Testis (tissue), 3 donors: ENCODE data around the gene HSD17B8. TPM values are rescaled to one million over a fixed set of nuclear protein-coding genes. Genes with fewer than 3 reads are reported as not detected.

Experiments
- DNase-seq: peaks from one replicate; pipeline ENCODE4 v3.0.0-alpha.2; 2019
- H3K27ac ChIP-seq, 2 donors: fragments of 200-600 bp; sonication (generic); one replicate each; pipeline ENCODE4 v1.5.1; 2019
- H3K27me3 ChIP-seq: fragments of 200-600 bp; sonication (generic); one replicate; pipeline ENCODE4 v1.5.1; 2019
- H3K36me3 ChIP-seq: fragments of 200-600 bp; sonication (generic); one replicate; pipeline ENCODE4 v1.5.1; 2017; ENCODE audit warnings: low read depth; ENCODE audit errors: missing control alignments
- H3K4me1 ChIP-seq: fragments of 200-600 bp; sonication (generic); one replicate; pipeline ENCODE4 v1.5.1; 2019
- H3K4me3 ChIP-seq, 2 donors: fragments of 200-600 bp; sonication (generic); one replicate each; pipeline ENCODE4 v1.5.1; 2017 to 2019
- H3K9me3 ChIP-seq: fragments of 200-600 bp; sonication (generic); one replicate; pipeline ENCODE4 v1.5.1; 2017
- CTCF ChIP-seq, 3 experiments: fragments of 450-650 bp in 2 of 3; fragments of 200-600 bp in 1 of 3; sonication (generic) in 1 of 3; IDR thresholded peaks; one replicate each; pipeline ENCODE4 v1.5.1; 2016 to 2019; ENCODE audit warnings: antibody characterized with exemption in 3 of 3, mild to moderate bottlenecking in 2 of 3, moderate library complexity in 1 of 3
- POLR2A ChIP-seq: fragments of 450-650 bp; IDR thresholded peaks from one replicate; pipeline ENCODE4 v1.6.1; 2017; ENCODE audit warnings: antibody characterized with exemption, mild to moderate bottlenecking, moderate library complexity
- WGBS, 2 donors: methylation state at CpG; one replicate each; pipeline ENCODE4 v1.1.5; 2018; 5-methylcytosine and 5-hydroxymethylcytosine counted together
- intact Hi-C: fragments of 100-400 bp; cut with DNase I; formaldehyde crosslinking; loops from one replicate; pipeline ENCODE4 v1.15.1; 2023; ENCODE audit warnings: low total_unique reads
- polyA plus RNA-seq: library from polyadenylated mRNA; stranded (reverse); fragments of 350-450 nt; fragmentation: Illumina TruSeq; extraction: RNeasy Lipid Tissue Mini Kit (QIAGEN cat#74804); gene quantifications from one replicate; pipeline ENCODE4 v1.2.3, GENCODE V29; 2014; ENCODE audit warnings: low read depth, low replicate concordance; ENCODE audit not compliant: insufficient read depth
- total RNA-seq, 2 donors: library from RNA; depleted of rRNA; stranded (reverse); fragments of >200 nt; gene quantifications; one replicate each; pipeline ENCODE4 v1.2.3, GENCODE V29; 2016

Gene HSD17B8
- total and polyA plus RNA-seq, 3 donors from 2014 or later = 11.2 to 26.3 (median 25.4) TPM

- Histone ChIP-seq H3K4me3 (peak overlapping the region; percentile 68 to 72), H3K27me3 (no peaks in the 10 kb centered on the region), H3K9me3 (no peaks in the 10 kb centered on the region), H3K36me3 (no peaks in the 10 kb centered on the region), H3K27ac (peak overlapping the region; percentile 94 to 98), H3K4me1 (peaks cover 21% of the 10 kb centered on the region)
- DNase-seq = peak; percentile 99
- 0 to 1% methylated on average over 48 to 58 of the region's 58 CpGs for WGBS, 2 donors
- TF ChIP-seq POLR2A = no peak
- TF ChIP-seq CTCF (IDR thresholded peaks at IDR 0.05) = peak in 1 of 3 experiments; percentile 14
- intact Hi-C loops = no loop called here
These were observed 44.7 kb downstream of the HSD17B8 start for GRCh38 chr6:33248932-33249731.

- TF ChIP-seq CTCF (IDR thresholded peaks at IDR 0.05) (no peak), POLR2A (no peak)
- Histone ChIP-seq H3K9me3 (no peaks in the 10 kb centered on the region), H3K27me3 (no peaks in the 10 kb centered on the region), H3K36me3 (no peaks in the 10 kb centered on the region), H3K4me3 (peak overlapping the region; percentile 68 to 72), H3K4me1 (peaks cover 21% of the 10 kb centered on the region), H3K27ac (peak overlapping the region; percentile 94 to 98)
- WGBS, 2 donors = 6 to 19% methylated on average over 5 to 15 of the region's 15 CpGs
- no peak for DNase-seq
- intact Hi-C loops = no loop called here
These were observed 45.5 kb downstream of the HSD17B8 start for GRCh38 chr6:33249732-33250630.

- intact Hi-C loops = no loop called here
- 92 to 93% methylated on average over 13 of the region's 13 CpGs for WGBS, 2 donors
- Histone ChIP-seq H3K27me3 (no peaks in the 10 kb centered on the region), H3K4me1 (peaks cover 21% of the 10 kb centered on the region), H3K4me3 (no peak overlapping the region), H3K36me3 (no peaks in the 10 kb centered on the region), H3K27ac (peak overlapping the region in 1 of 2 donors; percentile 98), H3K9me3 (no peaks in the 10 kb centered on the region)
- DNase-seq = no peak
- TF ChIP-seq POLR2A (no peak), CTCF (IDR thresholded peaks at IDR 0.05) (no peak)
These were observed 46.3 kb downstream of the HSD17B8 start for GRCh38 chr6:33250731-33251130.

- no peaks in the 10 kb centered on the region for H3K9me3 ChIP-seq
- H3K36me3 ChIP-seq = no peaks in the 10 kb centered on the region
- 87 to 92% methylated on average over 6 of the region's 6 CpGs for WGBS, 2 donors
- H3K4me1 ChIP-seq = peaks cover 21% of the 10 kb centered on the region
- H3K4me3 ChIP-seq = no peak overlapping the region
- intact Hi-C loops = no loop called here
- TF ChIP-seq POLR2A = no peak
- TF ChIP-seq CTCF (IDR thresholded peaks at IDR 0.05) = no peak
- H3K27me3 ChIP-seq = no peaks in the 10 kb centered on the region
- DNase-seq = no peak
- no peak overlapping the region for H3K27ac ChIP-seq
These were observed 47.0 kb downstream of the HSD17B8 start for GRCh38 chr6:33251395-33252012.
